Measurements from ENCODE around the gene RBM20. TPM values are rescaled to one million over a fixed set of nuclear protein-coding genes. Genes with fewer than 3 reads are reported as not detected.

RBM20 gene
- total RNA-seq, 1 donor from 2014 or later = 1.0 TPM

DNA sequence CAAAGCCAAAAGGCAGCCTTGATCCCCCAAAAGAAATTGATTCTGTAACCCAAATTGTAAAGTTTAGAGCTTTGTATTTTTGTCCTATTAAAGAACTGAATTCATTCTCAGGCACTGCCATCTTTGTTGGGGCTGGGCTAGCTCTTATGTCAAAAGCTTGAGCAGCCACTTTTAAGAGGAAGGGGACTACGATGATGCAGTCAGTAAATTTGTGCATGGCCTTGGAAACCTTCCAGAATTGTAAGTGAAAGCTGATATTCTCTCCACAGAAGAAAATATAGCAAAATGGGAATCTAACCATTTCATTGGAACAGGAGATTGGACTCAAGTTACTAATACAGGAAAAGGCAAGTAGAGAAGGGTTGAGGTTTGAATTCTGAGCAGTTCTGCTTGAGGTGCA is 50.1 kb downstream of the RBM20 start:
- Mint-ChIP-seq H3K4me3 (ENCODE audit: unreplicated experiment) (no peak overlapping the region), H3K36me3 (ENCODE audit: low read depth, unreplicated experiment) (no peaks in the 10 kb centered on the region), H3K9me3 (ENCODE audit: unreplicated experiment) (no peaks in the 10 kb centered on the region), H3K27me3 (ENCODE audit: unreplicated experiment) (no peaks in the 10 kb centered on the region), H3K4me1 (ENCODE audit: unreplicated experiment) (no peaks in the 10 kb centered on the region), H3K27ac (ENCODE audit: unreplicated experiment) (no peak overlapping the region)
- TF ChIP-seq, protein P1, sequence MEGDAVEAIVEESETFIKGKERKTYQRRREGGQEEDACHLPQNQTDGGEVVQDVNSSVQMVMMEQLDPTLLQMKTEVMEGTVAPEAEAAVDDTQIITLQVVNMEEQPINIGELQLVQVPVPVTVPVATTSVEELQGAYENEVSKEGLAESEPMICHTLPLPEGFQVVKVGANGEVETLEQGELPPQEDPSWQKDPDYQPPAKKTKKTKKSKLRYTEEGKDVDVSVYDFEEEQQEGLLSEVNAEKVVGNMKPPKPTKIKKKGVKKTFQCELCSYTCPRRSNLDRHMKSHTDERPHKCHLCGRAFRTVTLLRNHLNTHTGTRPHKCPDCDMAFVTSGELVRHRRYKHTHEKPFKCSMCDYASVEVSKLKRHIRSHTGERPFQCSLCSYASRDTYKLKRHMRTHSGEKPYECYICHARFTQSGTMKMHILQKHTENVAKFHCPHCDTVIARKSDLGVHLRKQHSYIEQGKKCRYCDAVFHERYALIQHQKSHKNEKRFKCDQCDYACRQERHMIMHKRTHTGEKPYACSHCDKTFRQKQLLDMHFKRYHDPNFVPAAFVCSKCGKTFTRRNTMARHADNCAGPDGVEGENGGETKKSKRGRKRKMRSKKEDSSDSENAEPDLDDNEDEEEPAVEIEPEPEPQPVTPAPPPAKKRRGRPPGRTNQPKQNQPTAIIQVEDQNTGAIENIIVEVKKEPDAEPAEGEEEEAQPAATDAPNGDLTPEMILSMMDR (IDR thresholded peaks at IDR 0.05; ENCODE audit: unreplicated experiment) = no peak
- no peak for DNase-seq (ENCODE audit: low spot score)

DNA sequence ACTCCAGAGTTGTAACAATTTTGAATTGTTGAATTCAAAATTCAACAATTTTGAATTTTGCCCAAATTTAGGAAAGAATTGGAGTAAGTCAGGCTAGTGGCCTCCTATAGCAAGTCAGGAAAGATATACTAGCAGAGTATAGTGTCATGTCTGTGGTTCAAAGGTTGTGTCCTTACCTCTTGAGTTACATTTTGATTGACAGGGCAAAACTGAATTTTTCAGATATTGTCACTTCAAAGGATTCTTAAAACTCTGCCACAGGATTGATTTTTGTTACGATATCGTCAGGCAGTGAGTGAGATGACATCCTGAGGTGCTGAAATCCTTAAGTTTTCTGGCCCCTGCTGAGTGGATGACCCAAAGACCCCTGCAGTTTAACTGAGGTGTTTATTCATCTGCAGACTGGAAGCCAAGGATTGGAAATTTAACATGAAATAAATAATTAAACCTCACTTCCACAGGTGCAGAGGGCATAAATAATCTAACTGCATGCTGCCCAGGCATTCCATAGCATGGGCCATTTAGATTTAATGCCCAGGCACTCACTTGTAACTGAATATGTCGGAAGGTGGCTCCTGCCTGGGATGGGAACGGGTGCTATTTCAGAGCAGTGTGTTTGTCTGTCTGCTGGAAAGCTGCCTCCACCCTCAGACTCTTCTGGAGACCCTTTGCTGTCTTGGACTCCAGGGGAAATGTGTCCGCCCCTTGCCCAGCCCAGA is 50.8 kb downstream of the RBM20 start:
- Mint-ChIP-seq H3K4me3 (ENCODE audit: unreplicated experiment) (no peak overlapping the region), H3K36me3 (ENCODE audit: low read depth, unreplicated experiment) (no peaks in the 10 kb centered on the region), H3K27ac (ENCODE audit: unreplicated experiment) (no peak overlapping the region), H3K27me3 (ENCODE audit: unreplicated experiment) (no peaks in the 10 kb centered on the region), H3K4me1 (ENCODE audit: unreplicated experiment) (no peaks in the 10 kb centered on the region), H3K9me3 (ENCODE audit: unreplicated experiment) (no peaks in the 10 kb centered on the region)
- DNase-seq (ENCODE audit: low spot score) = no peak
- TF ChIP-seq, protein P1 (IDR thresholded peaks at IDR 0.05; ENCODE audit: unreplicated experiment) = no peak

DNA sequence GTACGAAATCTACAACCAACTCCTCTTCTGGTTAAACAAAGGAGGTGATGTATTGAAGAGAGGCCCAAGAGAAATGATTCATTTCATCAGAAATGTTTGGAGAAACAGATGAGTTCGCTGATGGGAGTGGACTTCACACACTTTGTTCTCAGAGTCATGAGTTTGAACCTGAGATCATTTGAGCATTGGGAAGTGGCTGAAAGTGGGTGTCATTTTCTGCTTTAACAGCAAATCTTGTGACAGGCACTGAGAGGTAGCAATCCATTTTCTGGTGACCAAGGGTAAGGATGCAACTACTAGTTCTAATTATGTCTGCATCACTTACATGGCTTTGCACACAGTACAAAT is 51.4 kb downstream of the RBM20 start:
- Mint-ChIP-seq H3K27me3 (ENCODE audit: unreplicated experiment) (no peaks in the 10 kb centered on the region), H3K36me3 (ENCODE audit: low read depth, unreplicated experiment) (no peaks in the 10 kb centered on the region), H3K27ac (ENCODE audit: unreplicated experiment) (no peak overlapping the region), H3K4me3 (ENCODE audit: unreplicated experiment) (no peak overlapping the region), H3K9me3 (ENCODE audit: unreplicated experiment) (no peaks in the 10 kb centered on the region), H3K4me1 (ENCODE audit: unreplicated experiment) (no peaks in the 10 kb centered on the region)
- DNase-seq (ENCODE audit: low spot score) = no peak
- TF ChIP-seq, protein P1 (IDR thresholded peaks at IDR 0.05; ENCODE audit: unreplicated experiment) = no peak

DNA sequence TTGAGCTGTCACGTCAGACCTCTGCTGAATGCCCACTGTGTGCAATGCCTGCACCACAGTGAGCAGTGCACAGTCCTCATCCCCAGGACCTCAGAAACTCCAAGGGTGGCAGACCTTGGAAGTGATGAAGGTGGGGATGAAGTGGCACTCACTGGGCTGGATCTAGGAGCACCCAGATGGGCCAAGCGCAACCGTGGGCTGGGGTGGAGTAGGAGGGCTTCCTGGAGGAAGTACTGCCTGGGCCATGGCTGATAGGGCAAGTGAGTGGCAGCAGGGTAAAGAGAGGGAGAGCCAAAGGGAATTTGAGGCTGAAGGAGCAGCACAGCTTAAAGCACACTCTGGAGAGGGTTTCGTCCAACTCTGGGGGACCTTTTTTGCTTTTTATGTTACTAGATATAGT is 52.3 kb downstream of the RBM20 start:
- no peaks in the 10 kb centered on the region for H3K27me3 Mint-ChIP-seq (ENCODE audit: unreplicated experiment)
- H3K4me3 Mint-ChIP-seq (ENCODE audit: unreplicated experiment) = no peak overlapping the region
- DNase-seq (ENCODE audit: low spot score) = no peak
- H3K27ac Mint-ChIP-seq (ENCODE audit: unreplicated experiment) = no peak overlapping the region
- TF ChIP-seq, protein P1 (IDR thresholded peaks at IDR 0.05; ENCODE audit: unreplicated experiment) = no peak
- no peaks in the 10 kb centered on the region for H3K9me3 Mint-ChIP-seq (ENCODE audit: unreplicated experiment)
- no peaks in the 10 kb centered on the region for H3K4me1 Mint-ChIP-seq (ENCODE audit: unreplicated experiment)
- H3K36me3 Mint-ChIP-seq (ENCODE audit: low read depth, unreplicated experiment) = no peaks in the 10 kb centered on the region

DNA sequence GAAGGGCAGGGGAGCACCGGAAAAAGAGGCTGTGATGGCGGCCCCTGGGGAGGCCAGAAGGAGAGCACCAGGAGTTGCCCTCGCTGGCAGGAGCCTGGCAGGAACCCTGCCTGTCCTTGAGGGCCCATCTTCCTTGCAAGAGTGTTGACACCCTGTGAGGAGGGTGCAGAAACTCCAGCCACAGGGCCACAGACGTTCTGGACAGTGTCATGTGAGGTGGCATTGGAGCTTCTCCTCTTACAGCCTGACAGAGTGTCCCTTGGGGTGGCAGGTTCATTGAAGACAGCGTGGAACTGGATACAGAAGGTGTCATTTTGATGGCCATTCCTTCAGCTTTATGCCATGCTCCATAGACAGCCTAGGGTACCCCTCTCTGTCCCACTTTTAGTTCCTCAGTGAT is 54.2 kb downstream of the RBM20 start:
- H3K27ac Mint-ChIP-seq (ENCODE audit: unreplicated experiment) = no peak overlapping the region

More for the DNA sequence above, 54.2 kb downstream of the RBM20 start:
- H3K4me1 Mint-ChIP-seq (ENCODE audit: unreplicated experiment) = no peaks in the 10 kb centered on the region
- H3K9me3 Mint-ChIP-seq (ENCODE audit: unreplicated experiment) = no peaks in the 10 kb centered on the region
- H3K27me3 Mint-ChIP-seq (ENCODE audit: unreplicated experiment) = no peaks in the 10 kb centered on the region
- DNase-seq (ENCODE audit: low spot score) = no peak
- TF ChIP-seq, protein P1 (IDR thresholded peaks at IDR 0.05; ENCODE audit: unreplicated experiment) = no peak
- no peaks in the 10 kb centered on the region for H3K36me3 Mint-ChIP-seq (ENCODE audit: low read depth, unreplicated experiment)
- H3K4me3 Mint-ChIP-seq (ENCODE audit: unreplicated experiment) = no peak overlapping the region
